ENCODE measurements around the gene GTF3C4.

GRCh38 chr9:132739710-132740310, 69.5 kb downstream of the GTF3C4 start:
- TF ChIP-seq CTCF (IDR thresholded peaks at IDR 0.05; ENCODE audit: poor library complexity) (no peak), EZH2 (IDR thresholded peaks at IDR 0.05; ENCODE audit: borderline replicate concordance) (no peak), EZH2phosphoT487 (IDR thresholded peaks at IDR 0.05; ENCODE audit: low read depth, severe bottlenecking, unreplicated experiment) (no peak)

All from hepatocyte (in vitro differentiated cells).